ENCODE data around the gene TBX15.

TBX15 gene

DNA sequence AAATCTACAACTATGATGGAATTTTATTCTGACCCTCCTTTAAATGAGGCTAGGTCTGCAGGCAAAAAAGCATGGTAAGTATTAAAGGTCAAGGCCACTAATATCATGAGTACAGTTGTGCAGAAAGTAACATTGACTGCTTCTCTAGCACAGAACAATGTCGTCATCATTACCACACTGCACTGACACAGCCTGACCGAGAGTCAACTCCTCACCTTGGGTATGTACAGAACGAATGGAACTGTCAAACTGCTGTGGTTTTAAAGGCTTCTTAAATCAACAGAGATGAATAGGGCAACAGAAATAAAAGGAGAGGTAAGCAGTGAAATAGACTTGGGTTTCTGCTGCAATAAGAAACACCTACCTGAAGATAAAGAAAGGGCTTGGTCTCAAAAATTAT, 88.8 kb downstream of the TBX15 start:
- in situ Hi-C loops (cut with MboI; ENCODE audit: low sequenced_read_pairs): no loop called here

DNA sequence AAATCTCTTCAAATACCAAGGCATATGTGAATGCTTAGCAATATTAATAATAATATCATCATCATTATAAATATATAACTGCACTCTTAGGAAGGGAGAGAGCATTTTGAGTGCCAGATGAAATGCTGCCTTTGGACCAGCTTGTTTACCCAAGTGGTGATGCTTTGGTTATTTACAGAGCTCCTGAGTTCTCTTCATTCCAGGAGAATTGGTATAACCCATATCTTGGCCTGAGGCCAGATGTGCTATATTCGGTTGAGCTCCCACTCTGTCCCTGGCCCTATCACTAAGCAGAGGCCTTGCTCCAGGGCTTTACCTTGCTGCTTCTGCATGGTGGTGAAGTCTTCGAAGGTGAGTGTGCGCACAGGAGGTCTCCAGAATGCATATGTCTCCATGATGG, 89.4 kb downstream of the TBX15 start:
- in situ Hi-C loops (cut with MboI; ENCODE audit: low sequenced_read_pairs): no loop called here

GRCh38 chr1:118896416-118896815, 91.7 kb downstream of the TBX15 start:
- in situ Hi-C loops (cut with MboI; ENCODE audit: low sequenced_read_pairs): no loop called here

- in situ Hi-C loops (cut with MboI; ENCODE audit: low sequenced_read_pairs): no loop called here
Measured at GRCh38 chr1:118894836-118895235, 93.3 kb downstream of the TBX15 start.

GRCh38 chr1:118890851-118891384, 97.2 kb downstream of the TBX15 start:
- in situ Hi-C loops (cut with MboI; ENCODE audit: low sequenced_read_pairs): no loop called here

GRCh38 chr1:118884946-118885345, 103.2 kb downstream of the TBX15 start:
- in situ Hi-C loops (cut with MboI; ENCODE audit: low sequenced_read_pairs): no loop called here

- in situ Hi-C loops (cut with MboI; ENCODE audit: low sequenced_read_pairs): no loop called here
Measured at GRCh38 chr1:118881751-118882150, 106.4 kb downstream of the TBX15 start.

DNA sequence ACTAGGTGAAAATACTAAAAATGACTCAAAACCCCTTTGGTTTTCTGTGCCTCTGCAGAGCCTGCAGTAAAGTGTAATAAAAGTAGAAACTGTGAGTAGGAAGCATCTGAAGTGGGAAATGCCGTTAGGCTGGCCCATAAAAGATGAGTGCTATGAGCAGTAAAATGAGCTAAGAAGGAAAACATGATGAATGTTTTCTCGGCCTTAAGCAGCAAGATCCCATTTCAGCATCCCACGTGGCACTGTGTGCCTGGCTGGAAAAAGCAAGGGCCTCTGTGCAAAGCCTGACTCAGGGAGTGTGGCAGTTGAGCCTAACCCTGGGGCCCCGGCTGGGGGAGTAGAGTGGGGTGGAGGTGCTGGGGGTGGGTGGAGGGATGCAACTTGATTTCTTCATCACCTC, 109.5 kb downstream of the TBX15 start:
- in situ Hi-C loops (cut with MboI; ENCODE audit: low sequenced_read_pairs): no loop called here

DNA sequence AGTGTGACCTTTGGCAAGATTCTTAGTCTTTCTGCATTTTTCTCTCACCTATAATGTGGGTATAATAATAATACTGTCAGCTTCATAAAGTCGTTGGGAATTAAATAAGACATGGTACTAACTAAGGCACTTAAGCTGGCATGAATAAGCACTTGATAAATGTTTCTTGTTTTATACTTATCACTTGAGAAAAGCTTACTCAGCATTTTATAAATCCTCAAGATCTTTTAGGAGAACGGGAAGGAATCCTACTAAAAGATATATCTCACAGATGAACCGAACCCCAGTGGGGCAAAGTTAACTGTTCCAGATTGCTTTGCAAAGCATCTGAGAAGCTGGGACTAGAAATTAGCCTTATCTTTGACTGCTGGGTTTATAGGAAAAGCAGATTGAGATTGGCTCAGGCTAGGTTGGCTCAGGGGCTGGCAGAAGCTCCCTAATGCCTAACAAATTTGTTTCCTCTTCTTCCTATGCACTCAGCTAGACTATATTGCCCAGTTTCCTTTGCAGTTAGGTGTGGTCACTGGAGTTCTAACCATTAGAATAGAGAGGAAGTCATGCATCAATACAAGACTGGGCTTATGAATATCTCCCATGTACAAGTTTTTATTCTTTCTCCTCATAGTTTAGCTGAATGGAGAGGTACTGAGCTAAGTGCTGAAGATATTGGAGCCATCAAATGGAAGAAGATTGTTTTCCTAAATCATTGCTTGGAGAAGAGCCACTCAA, 110.3 kb downstream of the TBX15 start:
- in situ Hi-C loops (cut with MboI; ENCODE audit: low sequenced_read_pairs): no loop called here

- in situ Hi-C loops (cut with MboI; ENCODE audit: low sequenced_read_pairs): no loop called here
Measured at GRCh38 chr1:118871582-118872171, 116.5 kb downstream of the TBX15 start.

- in situ Hi-C loops (cut with MboI; ENCODE audit: low sequenced_read_pairs): no loop called here
Measured at GRCh38 chr1:118868387-118868786, 119.8 kb downstream of the TBX15 start.

- in situ Hi-C loops (cut with MboI; ENCODE audit: low sequenced_read_pairs): no loop called here
Measured at GRCh38 chr1:118866330-118866729, 121.8 kb downstream of the TBX15 start.

DNA sequence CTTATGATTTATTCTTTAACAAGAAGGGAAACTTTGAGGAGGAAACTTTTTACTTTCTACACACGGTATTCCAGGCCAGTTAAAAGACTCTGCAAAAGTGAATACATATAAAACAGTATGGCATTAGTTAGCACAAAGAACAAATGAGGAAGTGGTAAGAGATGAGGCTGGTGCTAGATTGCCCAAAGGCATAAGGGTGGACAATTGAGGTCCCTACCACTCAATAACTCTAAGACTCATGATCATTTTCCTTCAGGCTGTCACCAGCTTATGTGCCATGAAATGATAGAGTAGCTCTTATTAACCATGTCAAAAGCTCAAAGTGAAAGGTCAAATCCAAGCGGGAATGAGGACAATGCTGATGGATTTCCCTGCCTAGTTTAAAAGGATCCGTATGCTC, 124.5 kb downstream of the TBX15 start:
- in situ Hi-C loops (cut with MboI; ENCODE audit: low sequenced_read_pairs): no loop called here

GRCh38 chr1:118862755-118863154, 125.4 kb downstream of the TBX15 start:
- in situ Hi-C loops (cut with MboI; ENCODE audit: low sequenced_read_pairs): no loop called here

DNA sequence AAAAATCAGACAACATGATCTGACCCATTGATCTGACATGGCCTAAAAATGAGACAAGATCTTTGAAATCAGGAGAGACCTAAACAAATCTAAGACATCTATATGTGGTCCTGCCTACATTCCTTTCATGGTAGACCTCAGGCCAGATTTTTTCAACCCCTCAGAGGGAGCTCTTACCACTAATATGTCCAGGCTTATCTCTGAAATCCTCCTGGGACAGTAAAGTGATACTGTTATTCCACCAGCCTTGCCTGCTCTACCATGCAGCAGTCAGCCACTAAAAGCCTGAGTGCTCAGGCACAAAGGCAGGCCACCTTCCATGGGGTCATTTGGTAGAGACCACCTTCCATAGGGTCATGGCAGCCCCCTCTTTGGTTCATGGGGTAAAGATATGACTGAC, 126.9 kb downstream of the TBX15 start:
- in situ Hi-C loops (cut with MboI; ENCODE audit: low sequenced_read_pairs): no loop called here

DNA sequence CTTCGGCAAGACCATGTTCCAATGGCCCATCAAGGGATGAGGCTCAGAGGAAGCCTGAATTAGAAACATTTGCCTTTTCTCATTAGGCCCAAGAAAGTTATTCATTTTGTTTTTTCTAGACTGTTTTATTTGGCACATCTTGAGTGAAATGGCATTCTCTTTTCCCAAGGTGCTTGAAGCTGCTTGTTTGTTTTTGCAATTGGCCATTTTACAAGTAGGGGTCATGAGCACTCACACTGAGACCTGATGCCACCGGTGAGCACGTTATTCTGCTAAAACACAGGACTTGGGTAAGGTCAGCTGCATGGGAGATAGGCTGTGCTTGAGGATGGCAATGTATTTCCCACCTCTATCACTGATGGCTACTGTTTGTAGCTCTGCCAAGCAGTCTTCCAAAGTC, 128.1 kb downstream of the TBX15 start:
- in situ Hi-C loops (cut with MboI; ENCODE audit: low sequenced_read_pairs): no loop called here

GRCh38 chr1:118846443-118846842, 141.7 kb downstream of the TBX15 start:
- in situ Hi-C loops (cut with MboI; ENCODE audit: low sequenced_read_pairs): no loop called here

GRCh38 chr1:118842452-118843201, 145.5 kb downstream of the TBX15 start:
- in situ Hi-C loops (cut with MboI; ENCODE audit: low sequenced_read_pairs): no loop called here

DNA sequence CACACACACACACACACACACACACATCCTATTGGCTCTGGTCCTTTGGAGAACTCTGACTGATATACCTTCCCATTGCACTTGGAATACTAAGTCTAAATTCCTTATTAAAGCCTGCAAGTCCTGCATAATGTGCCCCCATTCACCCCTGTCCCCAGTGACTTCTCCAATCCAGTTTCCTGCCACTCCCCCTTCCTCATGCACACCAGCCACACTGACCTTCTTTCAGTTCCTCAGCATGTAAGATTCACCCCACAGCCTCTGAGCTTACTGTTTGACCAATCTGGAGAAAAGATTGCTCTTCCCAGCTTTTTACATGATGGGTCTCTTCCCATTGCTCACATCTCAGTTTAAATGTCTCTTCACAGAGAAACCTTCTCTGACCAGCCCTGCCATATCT, 146.6 kb downstream of the TBX15 start:
- in situ Hi-C loops (cut with MboI; ENCODE audit: low sequenced_read_pairs): no loop called here
